Left lung (tissue), 10 donors: ENCODE results near the gene NPBWR2. TPM values are rescaled to one million over a fixed set of nuclear protein-coding genes. Genes with fewer than 3 reads are reported as not detected.

Source experiments
- ATAC-seq: fragments of 200-7000 bp; cut with Tn5 transposase; one replicate; pipeline ENCODE4 v1.9.1; 2020; ENCODE audit warnings: moderate library complexity
- DNase-seq, 4 donors: peaks; one replicate each; pipeline ENCODE4 v3.0.0-alpha.2; 2013 to 2020
- H3K27ac ChIP-seq, 2 donors: fragments of 200-600 bp; sonication (generic) in 1 of 2; one replicate each; pipeline versions ENCODE4 v1.5.0 to v1.8.0; 2020 to 2021
- H3K27me3 ChIP-seq, 2 donors: fragments of 200-600 bp; sonication (generic) in 1 of 2; one replicate each; pipeline versions ENCODE4 v1.5.0 to v1.8.0; 2020 to 2021
- H3K36me3 ChIP-seq, 2 donors: fragments of 200-600 bp; sonication (generic) in 1 of 2; one replicate each; pipeline versions ENCODE4 v1.5.0 to v1.8.0; 2020 to 2021
- H3K4me1 ChIP-seq, 2 donors: fragments of 200-600 bp; one replicate each; pipeline ENCODE4 v1.8.0; 2021
- H3K4me3 ChIP-seq, 2 donors: fragments of 200-600 bp; sonication (generic) in 1 of 2; one replicate each; pipeline versions ENCODE4 v1.5.0 to v1.8.0; 2020 to 2021; ENCODE audit warnings: mild to moderate bottlenecking in 1 of 2
- H3K9me3 ChIP-seq, 2 donors: fragments of 200-600 bp; sonication (generic) in 1 of 2; one replicate each; pipeline versions ENCODE4 v1.5.0 to v1.8.0; 2020 to 2021
- CTCF ChIP-seq, 2 donors: fragments of 200-600 bp; sonication (generic) in 1 of 2; IDR thresholded peaks; one replicate each; pipeline versions ENCODE4 v1.5.0 to v1.8.0; 2021; ENCODE audit warnings: antibody characterized with exemption in 2 of 2
- intact Hi-C, 2 donors: fragments of 100-400 bp; cut with DNase I; formaldehyde crosslinking; loops; one replicate each; pipeline versions ENCODE4 v1.11.2 to v1.14.2; 2022
- polyA plus RNA-seq, 6 donors: library from polyadenylated mRNA; unstranded; fragments of 120-200 nt; gene quantifications; one replicate each; pipeline ENCODE4 v1.2.1, GENCODE V29; 2013; ENCODE audit not compliant: insufficient read length in 6 of 6
- total RNA-seq, 2 donors: library from RNA; stranded (reverse); fragmentation: NEBNext Ultra II Directional; extraction: Animal tissue kit (Norgen Biotek cat#: 25700); gene quantifications; one replicate each; pipeline ENCODE4 v1.2.1, GENCODE V29; 2021
- donor health status: DM: no; HTN: yes; CAD: no.
- donor health status: DM: no; HTN: no; CAD: no.

Gene NPBWR2
- total and polyA plus RNA-seq, 8 donors = not detected

DNA sequence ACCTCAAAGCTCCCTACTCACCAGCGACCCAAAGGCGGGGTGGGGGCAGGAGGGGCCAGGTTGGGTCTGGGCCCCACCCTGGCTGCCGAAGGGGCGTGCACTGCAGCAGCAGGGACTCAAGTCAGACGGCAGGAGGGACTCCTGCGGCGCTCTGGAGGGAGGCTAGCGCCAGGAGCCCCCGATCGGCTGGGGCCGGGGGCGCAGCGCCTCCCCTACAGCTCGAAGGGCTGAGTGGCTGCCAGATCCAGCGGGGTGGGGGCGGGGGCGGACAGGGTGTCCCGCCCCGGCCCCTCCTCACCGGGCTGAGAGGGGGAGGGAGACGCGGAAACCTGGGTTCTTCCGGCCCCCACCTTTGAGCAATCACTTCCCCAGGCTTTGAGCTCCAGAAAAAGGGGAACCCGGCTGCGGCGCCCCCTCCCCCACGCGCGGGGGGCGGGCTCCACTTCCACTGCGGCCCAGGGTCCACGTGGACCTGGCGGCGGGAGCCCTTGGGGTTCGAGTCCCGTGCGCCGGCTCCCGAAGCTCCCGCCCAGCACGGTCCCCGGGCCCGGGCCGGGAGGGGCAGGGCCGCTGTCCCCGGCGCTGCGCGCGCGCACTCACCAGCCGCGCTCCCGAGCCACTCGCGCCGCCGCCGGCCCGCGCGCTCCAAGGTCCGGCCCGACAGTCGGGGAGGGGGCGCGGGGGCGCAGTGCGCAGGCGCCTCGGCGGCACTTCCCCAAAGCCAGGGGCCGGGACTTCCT is 27.9 kb downstream of the NPBWR2 start, which contains the start of gene RGS19:
Gene RGS19 (minus strand): TSS at position 246 of the 740 bp plus-strand sequence. CDS start 2,632 bp downstream, outside the sequence.
- intact Hi-C loops = no loop called here
- Histone ChIP-seq H3K27ac (peak within 1 kb of the TSS; percentile 72 to 93), H3K4me3 (peak within 1 kb of the TSS; percentile 69 to 92), H3K27me3 (peaks cover 8 to 17% of the 10 kb centered on the region in 2 donors), H3K36me3 (peaks cover 0 to 18% of the 10 kb centered on the region in 2 donors), H3K9me3 (no peaks in the 10 kb centered on the region), H3K4me1 (peaks cover 22 to 64% of the 10 kb centered on the region in 2 donors)
- ATAC-seq = peak; percentile 66
- TF ChIP-seq CTCF (IDR thresholded peaks at IDR 0.05) = peak in 1 of 2 donors; percentile 7
- DNase-seq = peak; percentile 65 to 96 (median 88)

DNA sequence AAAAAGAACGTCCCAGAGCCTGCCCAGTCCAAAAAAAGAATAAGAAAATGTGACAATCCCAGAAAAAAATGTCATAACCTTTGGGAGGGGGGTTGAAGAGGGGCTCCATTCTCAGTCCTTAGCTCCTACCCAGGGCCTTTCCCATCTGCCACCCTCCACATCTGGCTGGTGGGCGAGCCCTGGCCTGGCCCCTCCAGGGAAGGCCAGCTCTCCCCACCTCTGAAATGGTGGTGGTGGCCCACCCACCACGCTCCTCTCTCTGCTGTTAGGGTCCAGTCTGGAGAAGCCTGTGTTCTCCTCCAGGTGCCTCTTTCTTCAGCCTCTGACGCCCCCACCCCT is 28.5 kb downstream of the NPBWR2 start:
- intact Hi-C loops = no loop called here
- no peaks in the 10 kb centered on the region for H3K9me3 ChIP-seq
- DNase-seq (no peak), ATAC-seq (no peak)
- TF ChIP-seq CTCF (IDR thresholded peaks at IDR 0.05) = no peak
- peak overlapping the region; percentile 69 to 92 for H3K4me3 ChIP-seq
- peaks cover 19 to 58% of the 10 kb centered on the region in 2 donors for H3K4me1 ChIP-seq
- H3K27ac ChIP-seq = peak overlapping the region; percentile 72 to 93
- H3K36me3 ChIP-seq = peaks cover 0 to 23% of the 10 kb centered on the region in 2 donors
- H3K27me3 ChIP-seq = peaks cover 2 to 12% of the 10 kb centered on the region in 2 donors

DNA sequence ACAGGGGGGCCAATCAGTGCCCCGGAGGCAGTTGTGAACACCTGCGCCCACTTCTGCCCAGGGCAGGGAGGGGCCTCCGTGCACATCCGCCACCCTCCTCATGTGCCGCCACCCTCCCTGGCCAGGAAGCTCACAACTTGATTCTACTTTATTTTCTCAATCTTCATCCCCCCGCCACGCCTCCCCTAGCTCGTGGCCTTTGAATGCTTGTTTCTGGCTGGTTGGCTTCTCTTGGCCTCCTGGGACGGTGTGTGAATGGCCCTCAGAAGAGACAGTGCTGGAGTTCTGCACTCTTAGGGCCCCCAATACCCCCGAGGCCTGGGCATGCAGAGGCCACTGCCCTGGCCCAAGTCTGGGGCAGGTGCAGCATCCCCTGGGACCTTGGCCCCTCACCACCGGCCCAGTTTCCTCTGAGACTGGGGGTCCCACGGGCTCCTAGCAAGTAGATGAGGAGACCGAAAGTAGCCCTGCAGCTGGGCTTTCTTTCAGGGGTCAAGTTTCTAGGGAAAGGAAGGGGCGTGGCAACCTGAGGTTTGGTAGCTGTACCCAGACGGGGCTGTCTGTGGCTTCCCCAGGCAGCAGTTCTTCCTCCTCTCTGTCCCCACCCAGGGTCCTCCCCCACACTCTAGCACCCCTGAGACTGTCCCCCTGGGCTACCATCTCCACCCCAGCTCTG is 29.4 kb downstream of the NPBWR2 start:
- ATAC-seq (no peak), DNase-seq (peak in 2 of 4 donors; percentile 69 to 77)
- Histone ChIP-seq H3K9me3 (no peaks in the 10 kb centered on the region), H3K4me1 (peaks cover 14 to 50% of the 10 kb centered on the region in 2 donors), H3K4me3 (peak overlapping the region; percentile 69 to 92), H3K27me3 (peaks cover 0 to 3% of the 10 kb centered on the region in 2 donors), H3K27ac (peak overlapping the region; percentile 3 to 93), H3K36me3 (peaks cover 0 to 32% of the 10 kb centered on the region in 2 donors)
- intact Hi-C loops = no loop called here
- TF ChIP-seq CTCF (IDR thresholded peaks at IDR 0.05) = no peak

DNA sequence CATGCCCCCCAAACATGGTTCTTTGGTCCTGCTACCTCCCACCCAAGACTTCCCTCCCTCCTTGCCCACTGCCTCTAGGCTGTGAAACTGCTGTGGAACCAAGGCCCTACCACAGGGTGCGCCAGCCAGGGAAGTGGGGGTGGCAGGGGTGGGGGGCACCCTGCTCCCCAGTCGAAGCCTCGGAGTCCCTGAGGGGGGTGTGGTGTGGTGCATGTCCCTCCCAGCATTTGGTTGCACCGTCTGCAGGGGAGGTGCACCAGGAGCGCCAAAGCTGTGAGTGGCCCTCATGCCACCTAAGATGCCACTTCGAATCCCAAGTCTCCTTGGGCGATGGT is 29.9 kb downstream of the NPBWR2 start:
- intact Hi-C loops = no loop called here
- Histone ChIP-seq H3K4me3 (peak overlapping the region; percentile 69 to 92), H3K27ac (peak overlapping the region; percentile 3 to 93), H3K4me1 (peaks cover 14 to 46% of the 10 kb centered on the region in 2 donors), H3K9me3 (no peaks in the 10 kb centered on the region), H3K27me3 (no peaks in the 10 kb centered on the region), H3K36me3 (peaks cover 0 to 37% of the 10 kb centered on the region in 2 donors)
- no peak for ATAC-seq
- TF ChIP-seq CTCF (IDR thresholded peaks at IDR 0.05) = no peak
- peak in 1 of 4 donors; percentile 80 for DNase-seq

DNA sequence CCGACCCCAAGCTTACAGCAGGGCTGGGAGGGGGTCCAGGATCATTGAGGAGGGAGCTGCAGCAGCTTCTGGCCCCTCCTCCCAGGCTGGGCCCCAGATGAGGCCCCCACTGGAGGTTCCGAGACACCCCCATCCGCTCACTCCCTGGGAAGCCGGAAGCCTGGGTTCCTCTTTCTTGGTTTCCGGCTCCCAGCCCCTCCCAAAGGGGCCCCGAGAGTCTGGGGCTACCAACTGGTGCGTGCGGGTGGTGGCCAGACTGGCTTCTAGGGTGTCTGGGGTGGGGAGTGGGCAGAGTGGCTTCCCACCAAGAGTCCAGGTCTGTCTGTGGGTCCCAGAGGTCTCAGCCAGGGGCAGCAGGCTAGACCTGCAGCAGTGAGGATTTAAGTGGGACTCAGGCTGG is 30.3 kb downstream of the NPBWR2 start:
- Histone ChIP-seq H3K4me1 (peaks cover 14 to 42% of the 10 kb centered on the region in 2 donors), H3K27me3 (no peaks in the 10 kb centered on the region), H3K9me3 (no peaks in the 10 kb centered on the region), H3K4me3 (peak overlapping the region; percentile 69 to 92), H3K36me3 (peaks cover 0 to 41% of the 10 kb centered on the region in 2 donors), H3K27ac (peak overlapping the region; percentile 3 to 93)
- peak in 1 of 4 donors; percentile 92 for DNase-seq
- no peak for TF ChIP-seq CTCF (IDR thresholded peaks at IDR 0.05)
- ATAC-seq = no peak
- intact Hi-C loops = no loop called here
